CD4-positive, alpha-beta T cell treated with Interleukin-15 for 4 hours (primary cell): Measurements from ENCODE around the gene FOSL1.

ENCODE experiments used
- DNase-seq: peaks from one replicate; pipeline ENCODE4 v3.0.0-alpha.2; 2020; ENCODE audit warnings: low spot score

The FOSL1 gene

GRCh38 chr11:65900125-65900898 is at the start of gene FOSL1:
FOSL1 (minus strand) TSS chr11:65900388; CDS start chr11:65900339, 49 bp downstream.
- peak; percentile 95 for DNase-seq

GRCh38 chr11:65947603-65948125 is 47.5 kb upstream of the FOSL1 start:
- no peak for DNase-seq

GRCh38 chr11:65947133-65947532 is 46.9 kb upstream of the FOSL1 start:
- DNase-seq: no peak

- no peak for DNase-seq
Measured at GRCh38 chr11:65946655-65947054, 46.5 kb upstream of the FOSL1 start.

- DNase-seq: no peak
Measured at GRCh38 chr11:65945941-65946558, 45.9 kb upstream of the FOSL1 start.

- no peak for DNase-seq
Measured at GRCh38 chr11:65945430-65945911, 45.3 kb upstream of the FOSL1 start, which contains the start of gene TSGA10IP. TSGA10IP (plus strand) TSS chr11:65945480; CDS start chr11:65945676, 196 bp downstream.

- DNase-seq: no peak
Measured at GRCh38 chr11:65944767-65945166, 44.6 kb upstream of the FOSL1 start.

- no peak for DNase-seq
Measured at GRCh38 chr11:65944191-65944590, 44.0 kb upstream of the FOSL1 start.

GRCh38 chr11:65942531-65942930 is 42.3 kb upstream of the FOSL1 start:
- no peak for DNase-seq

- no peak for DNase-seq
Measured at GRCh38 chr11:65941720-65942310, 41.6 kb upstream of the FOSL1 start.

- DNase-seq: no peak
Measured at GRCh38 chr11:65937766-65938165, 37.6 kb upstream of the FOSL1 start.

- DNase-seq: no peak
Measured at GRCh38 chr11:65934014-65934413, 33.8 kb upstream of the FOSL1 start.

GRCh38 chr11:65932558-65932919 is 32.4 kb upstream of the FOSL1 start:
- no peak for DNase-seq

- no peak for DNase-seq
Measured at GRCh38 chr11:65931773-65932557, 31.8 kb upstream of the FOSL1 start.

- no peak for DNase-seq
Measured at GRCh38 chr11:65928667-65929066, 28.5 kb upstream of the FOSL1 start.

GRCh38 chr11:65927904-65928397 is 27.8 kb upstream of the FOSL1 start:
- DNase-seq: peak; percentile 87

GRCh38 chr11:65925397-65925796 is 25.2 kb upstream of the FOSL1 start:
- no peak for DNase-seq

GRCh38 chr11:65922565-65922964 is 22.4 kb upstream of the FOSL1 start:
- DNase-seq: no peak

GRCh38 chr11:65921876-65922275 is 21.7 kb upstream of the FOSL1 start:
- no peak for DNase-seq

GRCh38 chr11:65921033-65921555 is 20.9 kb upstream of the FOSL1 start:
- no peak for DNase-seq

GRCh38 chr11:65920372-65920802 is 20.2 kb upstream of the FOSL1 start:
- no peak for DNase-seq
